IMR-90 (cell line): ENCODE data around the gene TBC1D4. TPM values are rescaled to one million over a fixed set of nuclear protein-coding genes. Genes with fewer than 3 reads are reported as not detected.

Source experiments
- ATAC-seq: fragments of 200-7000 bp; cut with Tn5 transposase; 2 replicates; pipeline ENCODE4 v1.9.1; 2020; ENCODE audit warnings: low read depth, mild to moderate bottlenecking, moderate library complexity
- BruUV-seq: library from RNA; stranded (reverse); fragments of 400-500 nt; replicated peaks from 2 replicates; lab custom pipeline; 2021; lab: Mats Ljungman, UMichigan
- CTCF ChIA-PET: fragments of 300-600 bp; formaldehyde crosslinking; extraction: SDS; loops from one replicate; lab custom pipeline; 2021; ENCODE audit warnings: antibody characterized with exemption; lab: Yijun Ruan, JAX
- POLR2A ChIA-PET: fragments of 300-600 bp; sonication (Branson Sonifier 250); formaldehyde crosslinking; loops from one replicate; lab custom pipeline; 2022; ENCODE audit warnings: antibody characterized with exemption; ENCODE audit not compliant: unreplicated experiment; lab: Charles Lee
- DNase-seq: peaks from one replicate; pipeline ENCODE4 v3.0.0; 2013
- H2AFZ ChIP-seq: replicated peaks from 2 replicates; pipeline ENCODE3; 2013; ENCODE audit warnings: low read length, mild to moderate bottlenecking; ENCODE audit not compliant: poor library complexity
- H2AK5ac ChIP-seq: 2 replicates; pipeline ENCODE4 v1.6.1; 2013; ENCODE audit warnings: low read depth, low read length, inconsistent platforms
- H2AK9ac ChIP-seq: replicated peaks from 2 replicates; pipeline ENCODE3; 2013; ENCODE audit warnings: mild to moderate bottlenecking, low read depth, low read length, moderate library complexity; ENCODE audit not compliant: poor library complexity
- H2BK120ac ChIP-seq: 2 replicates; pipeline ENCODE4 v1.6.1; 2013; ENCODE audit warnings: low read depth, low read length, inconsistent platforms
- H2BK15ac ChIP-seq: 3 replicates; pipeline ENCODE4 v1.6.1; 2013; ENCODE audit warnings: low read depth, low read length, inconsistent platforms
- H2BK20ac ChIP-seq: 2 replicates; pipeline ENCODE4 v1.6.1; 2013; ENCODE audit warnings: low read depth, mild to moderate bottlenecking, inconsistent platforms, low read length, moderate library complexity
- H2BK5ac ChIP-seq: 2 replicates; pipeline ENCODE4 v1.6.1; 2013; ENCODE audit warnings: mild to moderate bottlenecking, low read depth, low read length, inconsistent platforms; ENCODE audit not compliant: poor library complexity, severe bottlenecking
- H3K14ac ChIP-seq: replicated peaks from 2 replicates; pipeline ENCODE4 v1.6.1; 2013; ENCODE audit warnings: low read depth, low read length, inconsistent platforms
- H3K18ac ChIP-seq: 2 replicates; pipeline ENCODE4 v1.6.1; 2013; ENCODE audit warnings: low read depth, low read length, control low read depth
- H3K23ac ChIP-seq: 2 replicates; pipeline ENCODE4 v1.6.1; 2013; ENCODE audit warnings: low read depth, low read length, inconsistent platforms
- H3K27ac ChIP-seq: 2 replicates; pipeline ENCODE4 v1.5.1; 2013; ENCODE audit warnings: mild to moderate bottlenecking, control low read depth, low read length; ENCODE audit not compliant: insufficient read depth
- H3K27me3 ChIP-seq: 2 replicates; pipeline ENCODE4 v1.6.1; 2013; ENCODE audit warnings: low read length; ENCODE audit not compliant: control insufficient read depth, insufficient read depth
- H3K36me3 ChIP-seq: 2 replicates; pipeline ENCODE4 v1.6.1; 2013; ENCODE audit warnings: low read length, mixed read lengths; ENCODE audit not compliant: control insufficient read depth, insufficient read depth
- H3K4ac ChIP-seq: 2 replicates; pipeline ENCODE4 v1.6.1; 2013; ENCODE audit warnings: low read depth, low read length, inconsistent platforms
- H3K4me1 ChIP-seq: 2 replicates; pipeline ENCODE4 v1.6.1; 2013; ENCODE audit warnings: low read length, mixed read lengths; ENCODE audit not compliant: control insufficient read depth, insufficient read depth
- H3K4me2 ChIP-seq: 2 replicates; pipeline ENCODE4 v1.6.1; 2013; ENCODE audit warnings: low read depth, mild to moderate bottlenecking, control low read depth, low read length, moderate library complexity
- H3K4me3 ChIP-seq: 2 replicates; pipeline ENCODE4 v1.5.1; 2013; ENCODE audit warnings: low read depth, mild to moderate bottlenecking, control low read depth, low read length, moderate library complexity; ENCODE audit not compliant: insufficient read depth
- H3K56ac ChIP-seq: 2 replicates; pipeline ENCODE4 v1.6.1; 2013; ENCODE audit warnings: low read length, inconsistent platforms; ENCODE audit not compliant: insufficient read depth; ENCODE audit errors: extremely low read depth
- H3K79me1 ChIP-seq, 2 experiments: 2 replicates each; pipeline ENCODE4 v1.6.1; 2013; ENCODE audit warnings: low read length in 2 of 2, inconsistent platforms in 1 of 2, low read depth in 1 of 2
- H3K9ac ChIP-seq: 2 replicates; pipeline ENCODE4 v1.6.1; 2013; ENCODE audit warnings: low read depth, low read length, control low read depth
- H3K9me1 ChIP-seq: 2 replicates; pipeline ENCODE4 v1.6.1; 2013; ENCODE audit warnings: low read length, inconsistent platforms; ENCODE audit not compliant: insufficient read depth
- H3K9me3 ChIP-seq: 2 replicates; pipeline ENCODE4 v1.6.1; 2013; ENCODE audit warnings: low read length; ENCODE audit not compliant: control insufficient read depth, insufficient read depth
- H4K20me1 ChIP-seq: 2 replicates; pipeline ENCODE4 v1.6.1; 2013; ENCODE audit warnings: low read length, inconsistent platforms; ENCODE audit not compliant: insufficient read depth
- H4K5ac ChIP-seq: 2 replicates; pipeline ENCODE4 v1.6.1; 2013; ENCODE audit warnings: mild to moderate bottlenecking, low read depth, low read length, control low read depth
- H4K8ac ChIP-seq, 2 experiments: 2 replicates each; pipeline ENCODE4 v1.6.1; 2013; ENCODE audit warnings: low read depth in 2 of 2, low read length in 2 of 2, control low read depth in 1 of 2, inconsistent platforms in 1 of 2
- H4K91ac ChIP-seq: 2 replicates; pipeline ENCODE4 v1.6.1; 2013; ENCODE audit warnings: low read depth, low read length, inconsistent platforms; ENCODE audit not compliant: insufficient read depth
- BHLHE40 ChIP-seq: fragments of 150-350 bp; IDR thresholded peaks from 2 replicates; pipeline ENCODE4 v1.6.1; 2016; ENCODE audit warnings: mild to moderate bottlenecking, low read depth, low read length
- CEBPB ChIP-seq: IDR thresholded peaks from 2 replicates; pipeline ENCODE4 v1.6.1; 2012; ENCODE audit warnings: low read depth, low read length, improper control_type of control experiment
- CHD1 ChIP-seq: IDR thresholded peaks from 2 replicates; pipeline ENCODE4 v1.6.1; 2012; ENCODE audit warnings: low read depth, low read length, improper control_type of control experiment
- ELK1 ChIP-seq: fragments of 150-350 bp; IDR thresholded peaks from 2 replicates; pipeline ENCODE4 v1.6.1; 2016; ENCODE audit warnings: low read depth, mild to moderate bottlenecking, low read length, moderate library complexity, borderline replicate concordance
- FOS ChIP-seq: fragments of 150-350 bp; IDR thresholded peaks from 2 replicates; pipeline ENCODE4 v1.6.1; 2016; ENCODE audit warnings: low read depth, low read length
- MAFK ChIP-seq: IDR thresholded peaks from 2 replicates; pipeline ENCODE4 v1.6.1; 2012; ENCODE audit warnings: low read depth, low read length, improper control_type of control experiment
- MAZ ChIP-seq: IDR thresholded peaks from 2 replicates; pipeline ENCODE4 v1.6.1; 2012; ENCODE audit warnings: low read depth, mild to moderate bottlenecking, low read length, improper control_type of control experiment, moderate library complexity, borderline replicate concordance
- MXI1 ChIP-seq: IDR thresholded peaks from 2 replicates; pipeline ENCODE4 v1.6.1; 2012; ENCODE audit warnings: low read depth, mild to moderate bottlenecking, low read length, moderate library complexity, borderline replicate concordance
- NFE2L2 ChIP-seq: fragments of 150-350 bp; IDR thresholded peaks from 2 replicates; pipeline ENCODE4 v1.6.1; 2016; ENCODE audit warnings: low read depth, mild to moderate bottlenecking, low read length
- POLR2A ChIP-seq: IDR thresholded peaks from 2 replicates; pipeline ENCODE4 v1.6.1; 2012; ENCODE audit warnings: mild to moderate bottlenecking, low read depth, low read length
- RAD21 ChIP-seq: IDR thresholded peaks from 2 replicates; pipeline ENCODE4 v1.6.1; 2012; ENCODE audit warnings: low read length, improper control_type of control experiment
- RCOR1 ChIP-seq: IDR thresholded peaks from 2 replicates; pipeline ENCODE4 v1.6.1; 2012; ENCODE audit warnings: mild to moderate bottlenecking, low read length, improper control_type of control experiment; ENCODE audit not compliant: insufficient replicate concordance
- RFX5 ChIP-seq: IDR thresholded peaks from 2 replicates; pipeline ENCODE4 v1.8.0; 2012; ENCODE audit warnings: low read depth, mild to moderate bottlenecking, low read length, moderate library complexity
- SMC3 ChIP-seq: fragments of 150-350 bp; IDR thresholded peaks from 2 replicates; pipeline ENCODE4 v1.6.1; 2016; ENCODE audit warnings: low read depth, mild to moderate bottlenecking, antibody characterized with exemption, low read length, moderate library complexity
- WGBS, 2 experiments: methylation state at CpG; one replicate each; pipeline versions ENCODE4 v1.1.5 to v1.1.7; 2013; ENCODE audit warnings: missing lambda C conversion rate in 2 of 2; ENCODE audit not compliant: insufficient read length in 1 of 2; ENCODE audit errors: extremely low coverage in 2 of 2; 5-methylcytosine and 5-hydroxymethylcytosine counted together
- dilution Hi-C: fragments of 300-500 bp; cut with HindIII; formaldehyde crosslinking; loops from one replicate; pipeline ENCODE4 v1.14.3; 2018; ENCODE audit warnings: low sequenced_read_pairs; ENCODE audit not compliant: unreplicated experiment
- in situ Hi-C: fragments of 300-500 bp; cut with MboI; formaldehyde crosslinking; loops from 3 replicates; pipeline ENCODE4 v1.14.3; 2019; ENCODE audit warnings: low sequenced_read_pairs, inconsistent platforms, mixed read lengths
- intact Hi-C: fragments of 100-400 bp; cut with micrococcal nuclease; formaldehyde crosslinking; loops from 2 replicates; pipeline ENCODE4 v1.10.0; 2022
- polyA plus RNA-seq, 3 experiments: library from polyadenylated mRNA; depleted of rRNA; stranded (reverse); fragments of >200 nt; gene quantifications; 2 replicates each; pipeline ENCODE4 v1.2.3, GENCODE V29; 2012; ENCODE audit warnings: low replicate concordance in 1 of 3
- total RNA-seq: library from RNA; depleted of rRNA; stranded (reverse); fragments of >200 nt; gene quantifications from 2 replicates; pipeline ENCODE4 v1.2.3, GENCODE V29; 2012
- TF ChIP-seq, protein P1 (sequence below): fragments of 150-350 bp; IDR thresholded peaks from 2 replicates; pipeline ENCODE4 v1.6.1; 2017; ENCODE audit warnings: mild to moderate bottlenecking, antibody characterized with exemption, low read length, low read depth
- TF ChIP-seq, protein P2 (sequence below): conservative IDR thresholded peaks from 2 replicates; pipeline ENCODE4 v1.5.1; 2012; ENCODE audit warnings: mild to moderate bottlenecking, low read depth, low read length, improper control_type of control experiment

Gene TBC1D4
- total and polyA plus RNA-seq, 2 of the 4 experiments (the other 2 are of a cell fraction): 7.5 to 22.8 TPM

DNA sequence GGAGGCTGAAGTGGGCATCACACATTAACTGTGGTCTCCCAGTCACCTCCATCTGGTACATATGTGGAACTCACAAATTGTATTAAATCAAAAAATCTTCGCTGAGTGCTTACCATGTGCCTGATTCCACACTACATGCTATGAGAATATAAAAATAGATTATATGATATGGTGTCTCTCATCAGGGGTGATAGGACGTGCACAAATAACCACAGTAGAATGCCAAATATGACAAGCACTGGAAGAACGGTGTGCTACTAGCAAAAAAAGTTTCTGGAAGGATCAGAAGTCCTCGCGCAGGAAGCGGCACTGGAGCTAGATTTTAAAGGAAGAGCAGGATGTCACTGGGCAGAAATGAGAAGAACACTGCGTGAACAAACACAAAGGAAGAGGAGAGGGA lies 62.3 kb downstream of the TBC1D4 start:
- H3K27ac ChIP-seq: no peak overlapping the region
- no peak overlapping the region for H3K18ac ChIP-seq
- no peak overlapping the region for H3K4me2 ChIP-seq
- no peak overlapping the region for H2BK120ac ChIP-seq
- H3K4me3 ChIP-seq: no peak overlapping the region
- WGBS, 2 experiments: 93% methylated on average over 5 of the region's 7 CpGs; no CpG with 5 or more reads in 1 of the 2 experiments
- H2AK5ac ChIP-seq: no peak overlapping the region
- no peak overlapping the region for H4K91ac ChIP-seq
- H2BK5ac ChIP-seq: no peak overlapping the region
- H3K9me1 ChIP-seq: peaks cover 9% of the 10 kb centered on the region
- H3K79me1 ChIP-seq: peaks cover 4 to 10% of the 10 kb centered on the region in 2 experiments; a peak in 3 of 4 replicates
- H2BK15ac ChIP-seq: no peak overlapping the region
- no peak overlapping the region for H2BK20ac ChIP-seq
- H3K9me3 ChIP-seq: no peaks in the 10 kb centered on the region
- H3K14ac ChIP-seq: no peak overlapping the region
- TF ChIP-seq, protein P1, sequence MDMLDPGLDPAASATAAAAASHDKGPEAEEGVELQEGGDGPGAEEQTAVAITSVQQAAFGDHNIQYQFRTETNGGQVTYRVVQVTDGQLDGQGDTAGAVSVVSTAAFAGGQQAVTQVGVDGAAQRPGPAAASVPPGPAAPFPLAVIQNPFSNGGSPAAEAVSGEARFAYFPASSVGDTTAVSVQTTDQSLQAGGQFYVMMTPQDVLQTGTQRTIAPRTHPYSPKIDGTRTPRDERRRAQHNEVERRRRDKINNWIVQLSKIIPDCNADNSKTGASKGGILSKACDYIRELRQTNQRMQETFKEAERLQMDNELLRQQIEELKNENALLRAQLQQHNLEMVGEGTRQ: no peak
- TF ChIP-seq BHLHE40 (no peak), RAD21 (no peak), MAZ (no peak), SMC3 (no peak), CHD1 (no peak), POLR2A (no peak), CEBPB (no peak), FOS (no peak), MXI1 (no peak), ELK1 (no peak), RCOR1 (no peak), MAFK (no peak), RFX5 (no peak), NFE2L2 (no peak)
- TF ChIP-seq, protein P2, sequence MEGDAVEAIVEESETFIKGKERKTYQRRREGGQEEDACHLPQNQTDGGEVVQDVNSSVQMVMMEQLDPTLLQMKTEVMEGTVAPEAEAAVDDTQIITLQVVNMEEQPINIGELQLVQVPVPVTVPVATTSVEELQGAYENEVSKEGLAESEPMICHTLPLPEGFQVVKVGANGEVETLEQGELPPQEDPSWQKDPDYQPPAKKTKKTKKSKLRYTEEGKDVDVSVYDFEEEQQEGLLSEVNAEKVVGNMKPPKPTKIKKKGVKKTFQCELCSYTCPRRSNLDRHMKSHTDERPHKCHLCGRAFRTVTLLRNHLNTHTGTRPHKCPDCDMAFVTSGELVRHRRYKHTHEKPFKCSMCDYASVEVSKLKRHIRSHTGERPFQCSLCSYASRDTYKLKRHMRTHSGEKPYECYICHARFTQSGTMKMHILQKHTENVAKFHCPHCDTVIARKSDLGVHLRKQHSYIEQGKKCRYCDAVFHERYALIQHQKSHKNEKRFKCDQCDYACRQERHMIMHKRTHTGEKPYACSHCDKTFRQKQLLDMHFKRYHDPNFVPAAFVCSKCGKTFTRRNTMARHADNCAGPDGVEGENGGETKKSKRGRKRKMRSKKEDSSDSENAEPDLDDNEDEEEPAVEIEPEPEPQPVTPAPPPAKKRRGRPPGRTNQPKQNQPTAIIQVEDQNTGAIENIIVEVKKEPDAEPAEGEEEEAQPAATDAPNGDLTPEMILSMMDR: no peak
- ChIA-PET CTCF (no interaction called here), POLR2A (no interaction called here)
- no peak overlapping the region for H2AFZ ChIP-seq
- in situ Hi-C loops: no loop called here
- intact Hi-C loops: loop anchor here (5.0 kb wide), 1 partner anchor 37 kb away; no protein-coding TSS in a partner anchor
- H4K5ac ChIP-seq: no peak overlapping the region
- no peak overlapping the region for H3K4ac ChIP-seq
- no peak overlapping the region for H3K56ac ChIP-seq
- H3K9ac ChIP-seq: no peak overlapping the region
- dilution Hi-C loops: no loop called here
- H3K4me1 ChIP-seq: peaks cover 11% of the 10 kb centered on the region
- H4K8ac ChIP-seq: no peak overlapping the region
- no peak overlapping the region for H2AK9ac ChIP-seq
- H3K23ac ChIP-seq: no peak overlapping the region
- ATAC-seq (no peak), DNase-seq (no peak)
- H3K36me3 ChIP-seq: no peaks in the 10 kb centered on the region
- no peaks in the 10 kb centered on the region for H4K20me1 ChIP-seq
- no peaks in the 10 kb centered on the region for H3K27me3 ChIP-seq
- BruUV-seq: no TSS peak
